Measurements from ENCODE around the gene SERINC5.

GRCh38 chr5:80229902-80230255 lies 26.0 kb downstream of the SERINC5 start:
- TF ChIP-seq CTCF (IDR thresholded peaks at IDR 0.05) (no peak), POLR2A (IDR thresholded peaks at IDR 0.05) (no peak)

Data from adrenal gland (tissue), 5 donors.